GM18511 (cell line): ENCODE data around the gene PODN.

Source experiments
- ATAC-seq: cut with Tn5 transposase; IDR thresholded peaks from one replicate; pipeline ENCODE4 v1.9.1; 2021; ENCODE audit warnings: mild to moderate bottlenecking, moderate library complexity; ENCODE audit not compliant: unreplicated experiment

Gene PODN

GRCh38 chr1:53061859-53062707 lies at the start of gene PODN:
Gene PODN, plus strand, starts transcription at chr1:53062213. Its CDS starts 7,643 bp downstream, at chr1:53069856.
- ATAC-seq: no peak

- ATAC-seq: peak; percentile 89
Observed at GRCh38 chr1:53014791-53015507, 47.1 kb upstream of the PODN start.

GRCh38 chr1:53015508-53015860 lies 46.5 kb upstream of the PODN start:
- ATAC-seq: no peak

GRCh38 chr1:53016705-53017104 lies 45.3 kb upstream of the PODN start:
- ATAC-seq: no peak

GRCh38 chr1:53020588-53020987 lies 41.4 kb upstream of the PODN start:
- ATAC-seq: no peak

- no peak for ATAC-seq
Observed at GRCh38 chr1:53022179-53022578, 39.8 kb upstream of the PODN start.

- no peak for ATAC-seq
Observed at GRCh38 chr1:53023546-53023945, 38.5 kb upstream of the PODN start.

GRCh38 chr1:53024117-53024516 lies 37.9 kb upstream of the PODN start:
- no peak for ATAC-seq

GRCh38 chr1:53025034-53025768 lies 36.8 kb upstream of the PODN start:
- no peak for ATAC-seq

GRCh38 chr1:53025769-53026112 lies 36.3 kb upstream of the PODN start:
- no peak for ATAC-seq

- ATAC-seq: no peak
Observed at GRCh38 chr1:53026254-53026653, 35.8 kb upstream of the PODN start.

GRCh38 chr1:53031732-53032131 lies 30.3 kb upstream of the PODN start:
- ATAC-seq: no peak

GRCh38 chr1:53037159-53037558 lies 24.9 kb upstream of the PODN start:
- no peak for ATAC-seq

GRCh38 chr1:53038566-53038965 lies 23.4 kb upstream of the PODN start:
- no peak for ATAC-seq

- ATAC-seq: no peak
Observed at GRCh38 chr1:53043271-53043670, 18.7 kb upstream of the PODN start.

GRCh38 chr1:53044926-53045325 lies 17.1 kb upstream of the PODN start:
- ATAC-seq: no peak

GRCh38 chr1:53046930-53047329 lies 15.1 kb upstream of the PODN start:
- ATAC-seq: no peak

- ATAC-seq: no peak
Observed at GRCh38 chr1:53047737-53048736, 14.0 kb upstream of the PODN start.

GRCh38 chr1:53048960-53049573 lies 12.9 kb upstream of the PODN start:
- ATAC-seq: no peak

GRCh38 chr1:53049574-53049967 lies 12.4 kb upstream of the PODN start:
- ATAC-seq: no peak
